Type B pancreatic cell (in vitro differentiated cells): ENCODE measurements around the gene WAPL. TPM values are rescaled to one million over a fixed set of nuclear protein-coding genes. Genes with fewer than 3 reads are reported as not detected.
A peak's percentile ranks its signal among the peaks of the same experiment; 100 is the strongest.

Source experiments
- DNase-seq: peaks from one replicate; pipeline ENCODE4 v3.0.0; 2021; ENCODE audit warnings: mixed read lengths; ENCODE audit not compliant: unreplicated experiment; ENCODE audit errors: extremely low spot score
- H3K27ac Mint-ChIP-seq: 2 replicates; pipeline ENCODE4 v1.8.0; 2021; ENCODE audit warnings: mild to moderate bottlenecking, mixed read lengths
- H3K27me3 Mint-ChIP-seq: 2 replicates; pipeline ENCODE4 v1.8.0; 2021; ENCODE audit warnings: mixed read lengths
- H3K36me3 Mint-ChIP-seq: 2 replicates; pipeline ENCODE4 v1.8.0; 2021; ENCODE audit warnings: mixed read lengths
- H3K4me1 Mint-ChIP-seq: one replicate; pipeline ENCODE4 v1.8.0; 2021; ENCODE audit warnings: mixed read lengths; ENCODE audit not compliant: unreplicated experiment
- H3K4me3 Mint-ChIP-seq: 2 replicates; pipeline ENCODE4 v1.8.0; 2021; ENCODE audit warnings: mild to moderate bottlenecking, mixed read lengths
- H3K9me3 Mint-ChIP-seq: 2 replicates; pipeline ENCODE4 v1.8.0; 2021; ENCODE audit warnings: mixed read lengths
- CTCF ChIP-seq: fragments of 200-600 bp; sonication (generic); conservative IDR thresholded peaks from 2 replicates; pipeline ENCODE4 v1.5.0; 2021; ENCODE audit warnings: antibody characterized with exemption, mild to moderate bottlenecking
- total RNA-seq: library from RNA; stranded (reverse); gene quantifications from 2 replicates; pipeline ENCODE4 v1.2.1, GENCODE V29; 2021; ENCODE audit warnings: low replicate concordance

WAPL gene
- total RNA-seq, 1 donor from 2014 or later, result 42.4 TPM

- no peak for DNase-seq
- no peak for TF ChIP-seq CTCF
- Mint-ChIP-seq H3K36me3 (no peaks in the 10 kb centered on the region), H3K27me3 (no peaks in the 10 kb centered on the region), H3K9me3 (peaks cover 6% of the 10 kb centered on the region), H3K4me1 (peaks cover 9% of the 10 kb centered on the region), H3K4me3 (no peak overlapping the region), H3K27ac (no peak overlapping the region)
Measured at GRCh38 chr10:86415116-86415515, 106.5 kb downstream of the WAPL start.

GRCh38 chr10:86413046-86413728 lies 108.4 kb downstream of the WAPL start:
- no peak for TF ChIP-seq CTCF
- Mint-ChIP-seq H3K4me1 (peaks cover 9% of the 10 kb centered on the region), H3K27me3 (no peaks in the 10 kb centered on the region), H3K9me3 (peaks cover 6% of the 10 kb centered on the region), H3K27ac (no peak overlapping the region), H3K4me3 (no peak overlapping the region), H3K36me3 (no peaks in the 10 kb centered on the region)
- no peak for DNase-seq

GRCh38 chr10:86411852-86412560 lies 109.6 kb downstream of the WAPL start:
- no peaks in the 10 kb centered on the region for H3K36me3 Mint-ChIP-seq
- no peaks in the 10 kb centered on the region for H3K27me3 Mint-ChIP-seq
- H3K27ac Mint-ChIP-seq, result peak overlapping the region; percentile 24
- no peak for DNase-seq
- H3K9me3 Mint-ChIP-seq, result peaks cover 6% of the 10 kb centered on the region
- no peak for TF ChIP-seq CTCF
- no peak overlapping the region for H3K4me3 Mint-ChIP-seq
- H3K4me1 Mint-ChIP-seq, result peaks cover 9% of the 10 kb centered on the region

- Mint-ChIP-seq H3K4me3 (no peak overlapping the region), H3K4me1 (peaks cover 9% of the 10 kb centered on the region), H3K9me3 (peaks cover 6% of the 10 kb centered on the region), H3K27me3 (no peaks in the 10 kb centered on the region), H3K36me3 (no peaks in the 10 kb centered on the region), H3K27ac (peak overlapping the region; percentile 24)
- DNase-seq, result no peak
- TF ChIP-seq CTCF, result no peak
Measured at GRCh38 chr10:86411281-86411841, 110.2 kb downstream of the WAPL start.

- Mint-ChIP-seq H3K4me3 (no peak overlapping the region), H3K27me3 (peaks cover under 1% of the 10 kb centered on the region), H3K36me3 (no peaks in the 10 kb centered on the region), H3K4me1 (peaks cover 9% of the 10 kb centered on the region), H3K27ac (peak overlapping the region; percentile 24), H3K9me3 (peaks cover 6% of the 10 kb centered on the region)
- DNase-seq, result no peak
- TF ChIP-seq CTCF, result no peak
Measured at GRCh38 chr10:86410542-86411124, 111.0 kb downstream of the WAPL start.
